Measurements from ENCODE around the gene DRAXIN.
A peak's percentile ranks its signal among the peaks of the same experiment; 100 is the strongest.

DRAXIN gene

DNA sequence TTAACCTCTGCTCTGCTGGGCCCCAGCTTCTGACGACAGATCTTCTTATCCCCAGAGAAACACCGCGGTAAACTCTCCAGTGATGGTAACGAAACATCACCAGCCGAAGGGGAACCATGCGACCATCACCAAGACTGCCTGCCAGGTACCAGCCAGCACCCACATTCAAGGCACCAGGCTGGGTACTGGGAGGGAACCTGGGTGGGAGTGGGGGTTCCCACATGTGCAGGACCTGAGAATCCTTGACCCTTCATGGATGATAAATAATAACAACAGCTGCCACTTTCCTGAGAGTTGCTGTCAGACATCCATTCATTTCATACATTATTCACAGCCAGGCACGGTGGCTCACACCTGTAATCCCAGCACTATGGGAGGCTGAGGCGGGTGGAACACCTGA lies 20.8 kb downstream of the DRAXIN start:
- DNase-seq: no peak

DNA sequence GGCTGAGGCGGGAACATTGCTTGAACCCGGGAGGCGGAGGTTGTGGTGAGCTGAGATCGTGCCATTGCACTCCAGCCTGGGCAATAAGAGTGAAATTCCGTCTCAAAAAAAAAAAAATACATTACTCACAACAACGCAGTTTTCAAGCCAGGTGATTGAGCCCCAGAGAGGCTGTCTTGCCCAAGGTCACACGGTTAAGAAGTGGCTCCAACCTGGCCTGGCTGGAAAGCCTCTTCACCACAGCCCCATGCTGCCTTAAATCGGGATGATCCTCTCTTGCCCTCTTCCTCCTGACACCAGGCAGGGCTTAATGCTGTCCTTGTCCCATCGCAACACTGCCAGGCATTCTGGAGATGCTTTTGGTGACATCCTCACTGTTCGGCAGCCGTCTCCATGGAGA lies 21.6 kb downstream of the DRAXIN start:
- no peak for DNase-seq

DNA sequence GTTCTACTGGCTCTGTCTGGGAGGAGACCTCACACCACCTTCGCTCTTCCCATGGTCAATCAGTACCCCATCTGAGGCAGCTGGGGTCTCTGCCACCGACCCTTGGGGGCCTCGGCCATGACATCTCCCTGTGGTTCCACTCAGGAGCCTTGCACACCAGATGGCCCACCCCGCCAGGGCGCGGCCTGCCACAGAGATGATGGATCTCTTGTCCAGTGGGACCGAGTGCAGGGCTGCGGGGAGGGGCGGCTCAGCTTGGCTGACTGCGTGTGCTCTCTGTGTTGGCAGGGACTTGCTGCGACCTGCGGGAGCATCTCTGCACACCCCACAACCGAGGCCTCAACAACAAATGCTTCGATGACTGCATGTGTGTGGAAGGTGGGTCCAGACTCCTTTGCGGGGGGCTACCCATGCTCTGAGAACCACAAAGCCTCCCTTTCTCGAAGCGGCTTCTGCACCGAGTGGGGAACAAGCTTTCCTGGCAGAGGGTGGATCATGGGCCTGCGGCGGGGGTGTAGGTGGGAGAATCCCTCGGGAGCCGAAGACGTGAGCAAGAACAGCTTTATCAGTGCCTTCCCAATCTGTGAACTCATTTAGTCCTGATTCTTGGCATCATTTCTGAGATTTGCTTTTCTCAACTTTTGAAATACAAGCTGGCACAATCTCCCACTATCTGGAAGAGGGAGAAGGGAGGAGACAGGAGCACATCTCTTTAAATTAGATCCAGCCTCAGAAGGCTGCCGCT lies 23.5 kb downstream of the DRAXIN start:
- DNase-seq: no peak

DNA sequence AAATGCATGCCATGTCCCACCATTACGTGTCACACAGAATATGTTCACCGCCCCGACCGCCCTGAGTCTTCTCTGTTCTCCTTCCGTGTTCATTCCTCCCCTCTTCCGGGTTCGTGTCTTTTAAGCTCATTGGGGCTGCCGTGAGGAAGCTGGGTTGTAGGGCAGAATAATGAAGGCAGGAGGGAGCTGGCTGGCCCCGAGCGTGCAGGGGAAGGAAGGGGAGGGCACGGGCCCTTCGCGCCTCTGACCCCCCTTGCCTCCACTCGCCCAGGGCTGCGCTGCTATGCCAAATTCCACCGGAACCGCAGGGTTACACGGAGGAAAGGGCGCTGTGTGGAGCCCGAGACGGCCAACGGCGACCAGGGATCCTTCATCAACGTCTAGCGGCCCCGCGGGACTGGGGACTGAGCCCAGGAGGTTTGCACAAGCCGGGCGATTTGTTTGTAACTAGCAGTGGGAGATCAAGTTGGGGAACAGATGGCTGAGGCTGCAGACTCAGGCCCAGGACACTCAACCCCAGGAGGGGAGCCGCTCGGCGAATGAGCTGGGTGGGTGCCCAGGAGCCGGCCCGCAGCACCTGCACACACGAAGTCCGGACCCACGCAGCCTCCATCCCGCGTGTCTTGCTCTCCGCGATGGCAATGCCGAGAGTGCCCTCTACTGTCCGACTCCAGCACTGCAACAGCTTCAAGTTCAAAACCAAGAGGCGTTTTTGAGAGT lies 28.0 kb downstream of the DRAXIN start:
- peak; percentile 88 for DNase-seq

DNA sequence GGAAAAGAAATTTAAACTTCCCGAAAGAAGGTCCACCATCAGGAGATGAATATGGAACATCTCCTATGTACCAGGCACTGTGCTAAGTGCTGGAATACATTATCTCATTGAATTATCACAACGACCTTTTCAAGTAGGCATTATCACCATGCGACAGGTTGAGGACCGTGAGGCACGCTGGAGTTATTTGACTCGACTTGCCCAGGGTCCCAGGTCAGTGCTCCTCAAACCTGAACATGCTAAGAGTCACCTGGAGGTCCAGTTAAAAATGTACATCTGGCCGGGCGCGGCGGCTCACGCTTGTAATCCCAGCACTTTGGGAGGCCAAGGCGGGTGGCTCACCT lies 28.5 kb downstream of the DRAXIN start:
- no peak for DNase-seq

DNA sequence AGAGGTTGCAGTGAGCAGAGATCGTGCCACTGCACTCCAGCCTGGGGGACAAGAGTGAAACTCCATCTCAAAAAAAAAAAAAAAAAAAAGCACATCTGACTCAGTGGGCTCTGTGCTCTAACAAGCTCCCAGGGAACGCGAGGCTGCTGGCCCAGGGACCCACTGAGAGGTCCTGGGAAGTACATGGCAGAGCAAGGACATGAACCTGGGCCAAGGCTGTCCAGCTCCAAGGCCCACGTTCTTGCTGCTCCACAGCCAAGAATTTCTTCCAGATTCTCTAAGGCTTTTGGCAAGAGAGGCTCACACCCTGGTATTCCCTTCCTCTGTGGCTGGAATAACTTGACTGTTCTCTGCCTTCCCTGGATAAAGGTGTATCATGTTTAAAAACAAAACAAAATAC lies 29.0 kb downstream of the DRAXIN start:
- DNase-seq: no peak

DNA sequence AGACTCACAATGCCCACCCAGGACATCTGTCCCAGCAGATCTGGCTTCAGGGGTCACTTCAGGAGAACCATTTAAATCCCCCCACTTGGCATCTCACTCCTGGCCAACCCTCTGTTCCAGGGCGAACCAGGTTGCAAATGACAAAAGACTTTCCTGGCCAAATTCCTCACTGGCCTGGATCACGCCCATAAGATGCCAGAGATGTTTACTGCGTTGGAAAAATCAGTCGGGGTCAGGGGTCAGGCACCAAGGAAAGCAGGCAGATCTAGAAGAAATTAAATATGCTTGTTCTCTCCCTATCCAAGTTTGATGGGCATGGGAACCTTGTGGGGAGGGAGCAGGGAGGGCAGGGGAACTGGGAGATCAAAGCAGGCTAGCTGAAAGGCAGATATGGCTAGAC lies 29.8 kb downstream of the DRAXIN start:
- DNase-seq: no peak

DNA sequence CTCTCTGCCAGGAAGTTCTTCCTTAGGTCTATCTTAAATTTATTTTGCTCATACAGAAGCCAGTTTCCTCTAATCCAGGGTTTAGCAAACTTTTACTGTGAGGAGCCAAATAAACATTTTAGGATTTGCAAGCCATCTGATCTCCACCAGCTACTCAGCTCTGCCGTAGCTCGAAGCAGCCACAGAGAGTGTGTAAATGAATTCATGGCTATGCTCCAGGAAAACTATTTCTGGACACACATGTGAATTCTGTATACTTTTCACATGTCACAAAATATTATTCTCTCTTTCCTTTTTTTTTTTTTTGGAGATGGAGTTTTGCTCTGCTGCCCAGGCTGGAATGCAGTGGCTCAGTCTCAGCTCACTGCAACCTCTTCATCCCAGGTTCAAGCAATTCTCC lies 31.0 kb downstream of the DRAXIN start:
- DNase-seq: no peak

DNA sequence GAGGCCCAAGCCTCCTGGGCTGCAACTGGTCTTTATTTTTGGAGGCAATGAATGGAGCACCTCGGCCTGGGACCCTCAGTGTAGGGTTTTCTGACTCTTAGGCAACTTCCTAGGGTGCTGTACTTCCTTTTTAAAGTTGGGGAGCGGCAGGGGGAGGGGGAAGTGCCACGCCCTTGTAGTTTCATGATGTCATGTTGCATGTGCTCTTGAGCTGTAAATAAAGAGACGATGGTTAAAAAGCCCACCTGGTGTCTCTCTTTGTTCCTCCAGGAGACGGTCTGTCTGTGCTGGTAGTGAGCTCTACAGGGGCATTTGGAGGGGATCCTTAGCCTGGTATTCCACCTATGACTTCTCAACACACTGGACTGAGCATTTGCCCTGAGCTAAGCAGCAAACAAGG lies 34.1 kb downstream of the DRAXIN start:
- no peak for DNase-seq

DNA sequence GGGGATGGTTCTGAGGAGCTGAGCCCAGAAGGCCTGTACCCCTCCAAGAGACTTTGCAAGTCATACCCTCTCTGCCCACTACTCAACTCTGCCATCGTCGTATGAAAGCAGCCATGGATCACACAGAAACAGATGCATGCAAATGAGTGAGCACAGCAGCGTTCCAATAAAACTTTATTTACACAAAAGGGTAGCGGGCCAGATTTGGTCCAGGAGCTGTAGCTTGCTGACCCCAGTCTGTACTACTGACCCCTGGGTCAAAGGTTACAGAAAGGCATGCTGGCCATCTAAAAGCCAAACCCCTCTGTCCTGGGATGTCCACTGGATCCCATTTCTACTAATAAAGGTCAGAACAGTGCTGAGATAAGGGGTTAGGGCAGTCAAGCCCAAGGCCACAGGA lies 35.6 kb downstream of the DRAXIN start:
- no peak for DNase-seq

DNA sequence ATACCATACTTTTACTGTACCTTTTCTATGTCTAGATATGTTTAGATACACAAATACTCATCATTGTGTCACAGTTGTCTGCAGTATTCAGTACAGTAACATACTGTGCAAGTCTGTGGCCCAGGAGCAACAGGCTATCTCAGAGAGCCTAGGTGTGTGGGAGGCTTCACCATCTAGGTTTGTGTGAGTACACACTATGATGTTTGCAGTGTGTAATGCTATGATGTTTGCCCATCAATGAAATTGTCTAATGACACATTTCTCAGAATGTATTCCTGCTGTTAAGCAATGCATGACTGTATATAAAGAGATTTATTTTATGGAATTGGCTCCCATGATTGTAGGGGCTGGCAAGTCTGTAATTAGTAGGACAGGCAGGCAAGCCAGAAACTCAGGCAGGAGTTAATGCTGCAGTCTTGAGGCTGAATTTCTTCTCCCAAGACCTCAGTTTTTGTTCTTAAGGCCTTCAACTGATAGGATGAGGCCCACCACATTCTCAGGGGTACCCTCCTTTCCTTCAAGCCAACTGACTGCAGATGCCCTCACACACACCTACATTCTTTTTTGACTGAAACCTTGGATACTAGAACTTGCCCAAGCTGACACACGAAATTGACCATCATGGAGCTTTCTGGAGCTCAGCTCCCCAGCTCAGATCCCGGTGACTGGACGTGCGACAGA lies 36.8 kb downstream of the DRAXIN start:
- no peak for DNase-seq

DNA sequence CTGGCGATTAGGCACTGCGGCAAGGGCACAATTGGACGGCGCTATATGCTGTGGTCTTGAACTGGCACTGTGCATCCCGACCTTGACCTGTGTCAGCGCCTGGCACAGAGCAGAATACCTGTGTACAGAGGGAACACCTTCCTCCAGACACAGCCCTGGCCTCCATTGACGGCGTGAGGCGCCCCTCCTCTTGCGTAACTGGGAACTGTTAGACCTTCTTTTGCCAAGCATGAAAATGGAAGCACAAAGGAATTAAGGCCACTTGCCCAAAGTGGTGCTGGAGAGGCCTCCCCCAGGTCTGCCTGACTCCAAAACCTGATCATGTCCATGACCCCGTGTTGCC lies 37.6 kb downstream of the DRAXIN start:
- no peak for DNase-seq

DNA sequence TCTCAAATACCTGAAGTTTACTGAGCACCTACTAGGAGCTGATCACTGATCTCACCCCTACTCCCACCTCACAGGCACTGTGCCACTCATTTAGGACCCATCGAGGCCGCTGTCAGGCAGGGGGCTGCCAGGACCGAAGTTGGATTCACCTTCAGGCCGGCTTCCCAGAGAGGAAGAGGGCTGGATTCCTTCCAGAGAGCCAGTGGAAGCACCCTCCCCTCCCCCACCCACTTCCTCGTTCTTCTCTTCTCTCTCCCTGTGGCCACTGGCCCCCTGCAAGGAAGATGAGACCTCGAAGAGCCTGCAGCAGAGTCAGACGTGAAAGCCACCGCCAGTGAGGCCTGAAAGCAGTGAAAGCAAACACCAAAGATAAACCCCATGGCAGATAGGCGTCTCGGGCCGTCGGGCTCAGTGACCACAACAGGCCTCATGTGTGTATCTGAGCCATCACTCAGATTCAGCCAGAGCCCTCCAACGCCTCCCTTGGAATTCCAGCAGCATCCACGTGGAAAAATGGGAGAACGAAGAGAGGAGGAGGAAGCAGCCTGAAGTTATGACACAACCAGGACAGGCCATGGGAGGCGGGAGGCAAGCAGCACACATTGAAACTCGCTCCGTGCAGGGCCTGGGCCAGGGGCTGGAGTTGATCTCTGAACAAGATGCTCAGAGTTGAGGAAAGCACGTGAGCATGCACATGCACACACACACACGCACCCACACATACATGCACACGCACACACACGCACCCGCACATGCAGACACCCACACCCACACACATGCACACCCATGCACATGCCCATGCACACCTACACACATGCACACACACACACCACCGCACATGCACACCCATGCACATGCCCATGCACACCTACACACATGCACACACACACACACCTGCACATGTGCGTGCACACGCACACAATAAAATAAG lies 38.3 kb downstream of the DRAXIN start:
- DNase-seq: peak; percentile 12

DNA sequence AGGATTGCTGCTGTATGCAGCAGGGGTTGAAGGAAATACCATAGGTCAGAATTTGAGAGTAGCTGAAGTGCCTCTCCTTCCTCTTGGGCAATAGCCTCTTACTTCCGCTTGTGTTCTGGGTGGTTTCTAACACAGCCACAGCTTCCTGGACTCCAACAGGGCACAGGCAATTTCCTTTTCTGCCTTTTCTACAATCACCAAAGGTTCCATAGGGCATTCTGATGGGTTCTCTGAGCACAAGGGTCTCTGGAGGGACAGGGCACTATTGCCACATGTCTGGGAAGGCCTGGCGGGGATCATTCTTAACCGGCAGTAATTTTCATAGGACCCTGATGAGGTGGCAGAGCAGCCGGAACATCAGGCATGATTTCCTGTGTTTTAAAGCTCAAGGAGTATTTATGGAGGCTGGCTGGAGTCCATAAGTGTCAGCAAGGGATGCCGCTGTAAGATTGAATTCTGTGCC lies 39.0 kb downstream of the DRAXIN start:
- DNase-seq: peak; percentile 14

DNA sequence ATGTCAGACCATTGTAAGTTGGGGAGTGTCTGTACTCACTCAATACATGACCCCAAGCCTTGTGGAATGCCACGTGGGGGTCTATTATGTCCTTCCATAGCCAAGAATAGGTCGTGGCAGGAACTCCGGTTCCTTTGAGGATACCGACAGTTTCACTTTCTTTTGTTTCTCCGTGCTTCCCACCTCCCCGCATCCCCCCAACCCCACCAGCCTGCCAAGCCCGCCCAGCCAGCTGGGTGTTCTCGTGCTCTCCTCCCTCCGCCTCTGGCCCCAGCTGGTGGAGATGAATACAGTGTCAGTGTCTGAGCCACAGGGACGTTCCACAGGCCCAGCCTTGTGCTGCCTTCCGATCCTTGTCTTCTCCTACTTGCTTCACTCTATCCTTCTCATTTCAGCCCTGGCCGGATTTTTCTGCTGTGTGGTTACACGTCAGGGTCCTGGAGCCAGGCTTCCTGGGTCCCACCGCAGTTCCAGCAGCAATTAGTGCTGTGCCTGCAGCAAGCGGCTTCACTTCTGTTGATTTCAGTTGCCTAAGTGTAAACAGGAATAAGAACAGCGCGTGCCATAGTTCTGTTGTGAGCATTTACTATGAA lies 40.3 kb downstream of the DRAXIN start:
- peak; percentile 36 for DNase-seq

DNA sequence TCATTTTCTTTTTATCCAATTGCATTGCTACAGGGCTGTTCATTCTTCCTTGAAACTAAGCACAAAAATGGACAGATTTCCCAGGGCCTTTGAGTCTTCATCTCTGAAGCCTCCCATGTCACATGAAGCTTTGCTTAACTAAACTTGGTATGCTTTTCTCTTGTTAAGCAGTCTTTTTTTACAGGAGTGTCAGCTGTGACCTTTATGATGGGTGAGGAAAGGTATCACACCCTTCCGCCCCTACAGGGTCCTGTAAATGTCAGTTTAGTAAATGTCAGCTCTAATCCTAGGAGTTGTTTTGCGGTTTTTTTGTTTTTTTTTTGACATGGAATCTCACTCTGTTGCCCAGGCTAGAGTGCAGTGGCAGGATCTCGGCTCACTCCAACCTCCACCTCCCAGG lies 41.8 kb downstream of the DRAXIN start:
- no peak for DNase-seq

DNA sequence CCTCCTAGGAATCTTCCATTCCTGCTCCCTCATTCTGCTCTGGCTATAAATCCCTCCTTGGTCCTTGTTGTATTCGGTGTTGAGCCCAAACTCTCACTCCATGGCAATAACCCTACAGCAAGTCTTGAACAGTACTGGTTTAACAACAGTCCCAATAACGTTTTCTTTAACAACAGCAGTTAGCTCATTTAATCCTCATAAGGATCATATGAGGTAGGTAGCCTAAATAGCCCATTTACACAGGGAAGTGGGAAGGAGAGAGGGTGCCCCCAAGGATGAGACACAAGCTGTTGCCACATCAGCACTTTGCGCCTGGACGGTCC lies 44.0 kb downstream of the DRAXIN start:
- no peak for DNase-seq

DNA sequence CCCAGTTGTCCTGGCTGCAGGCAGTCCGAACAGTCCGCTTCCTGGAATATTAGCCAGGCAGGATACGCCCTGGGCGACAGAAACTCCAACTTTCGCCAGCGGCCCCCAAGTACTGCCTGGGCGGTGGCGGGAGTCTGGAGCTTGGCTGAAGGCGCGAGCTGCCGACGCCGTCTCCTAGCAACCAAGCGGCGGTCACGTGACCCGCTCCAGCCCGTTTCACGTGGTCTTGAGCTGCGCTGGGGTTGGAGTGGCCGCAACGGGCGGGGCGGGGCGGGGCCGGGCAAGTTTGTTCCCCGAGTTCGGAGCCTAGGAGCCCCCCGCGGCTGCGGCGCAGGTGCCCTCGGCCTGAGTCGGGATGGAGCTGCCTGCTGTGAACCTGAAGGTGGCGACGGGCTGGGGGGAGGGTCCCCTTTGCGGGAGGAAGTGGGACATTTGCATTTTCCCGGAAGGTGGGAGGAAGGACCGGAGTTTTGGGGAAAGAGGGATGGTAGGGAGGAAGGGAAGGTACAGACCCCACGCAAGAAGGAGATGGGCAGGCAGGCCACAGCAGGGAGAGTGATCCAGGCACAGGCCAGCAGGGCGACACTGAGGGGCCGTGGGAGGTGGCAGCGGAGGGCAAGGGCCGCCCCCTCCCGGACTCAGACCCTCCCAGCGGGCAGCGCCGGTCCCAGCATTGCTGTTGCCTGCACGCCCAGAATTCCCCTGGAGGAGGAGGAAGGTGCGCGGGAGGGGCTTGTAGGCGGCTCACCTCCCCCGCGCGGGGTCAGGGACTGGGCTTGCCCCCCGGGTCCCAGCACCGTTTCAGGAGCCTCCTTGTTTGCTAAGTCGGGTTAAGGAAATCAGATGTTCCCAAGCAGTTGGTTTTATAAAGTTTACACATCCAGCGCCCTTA lies 44.6 kb downstream of the DRAXIN start, which contains the start of gene AGTRAP:
Gene AGTRAP, plus strand, starts transcription at position 283 of the 892 bp plus-strand sequence. Its CDS starts 73 bp downstream, at position 356.
- peak; percentile 95 for DNase-seq

DNA sequence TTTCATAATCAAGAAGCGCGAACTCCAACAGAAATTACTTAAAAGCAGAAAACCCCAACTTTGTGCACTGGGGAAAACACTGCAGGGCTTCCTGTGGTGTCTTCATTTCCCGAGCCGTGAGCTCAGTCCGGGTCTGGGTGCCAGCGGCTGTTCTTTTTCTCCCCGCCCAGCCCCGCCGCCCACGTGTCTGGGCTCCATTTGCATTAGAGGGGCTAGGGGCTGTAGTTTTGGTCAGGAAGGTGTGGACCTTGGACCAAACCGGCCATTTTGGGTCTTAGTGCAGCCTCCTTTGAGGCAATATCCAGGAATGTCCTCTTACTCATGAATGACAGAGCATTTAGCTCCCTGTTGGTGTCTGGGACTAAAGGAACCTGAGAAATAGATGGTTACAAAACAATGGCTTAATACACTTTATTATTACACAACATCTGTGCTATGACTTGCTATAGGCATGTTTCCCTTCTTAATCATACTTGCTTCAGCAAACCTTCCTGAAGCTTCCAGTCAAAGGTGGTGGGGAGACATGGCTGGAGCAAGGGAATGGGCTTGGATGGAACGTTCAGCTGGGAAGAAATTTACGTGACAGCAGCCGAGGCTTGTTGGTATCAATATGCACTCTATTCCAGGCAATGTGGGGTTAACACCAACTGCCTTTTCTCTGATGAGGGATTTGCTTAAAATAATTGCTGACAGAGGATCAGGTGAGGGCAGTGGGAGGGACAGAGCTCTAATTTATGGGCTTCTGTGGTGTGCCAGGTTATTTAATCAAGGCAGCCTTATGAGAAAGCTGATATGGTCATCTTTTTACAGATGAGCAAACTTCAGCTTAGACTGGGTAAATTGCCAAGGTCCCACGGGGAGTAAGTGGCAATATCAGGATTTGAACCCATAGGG lies 45.5 kb downstream of the DRAXIN start:
- peak; percentile 58 for DNase-seq

DNA sequence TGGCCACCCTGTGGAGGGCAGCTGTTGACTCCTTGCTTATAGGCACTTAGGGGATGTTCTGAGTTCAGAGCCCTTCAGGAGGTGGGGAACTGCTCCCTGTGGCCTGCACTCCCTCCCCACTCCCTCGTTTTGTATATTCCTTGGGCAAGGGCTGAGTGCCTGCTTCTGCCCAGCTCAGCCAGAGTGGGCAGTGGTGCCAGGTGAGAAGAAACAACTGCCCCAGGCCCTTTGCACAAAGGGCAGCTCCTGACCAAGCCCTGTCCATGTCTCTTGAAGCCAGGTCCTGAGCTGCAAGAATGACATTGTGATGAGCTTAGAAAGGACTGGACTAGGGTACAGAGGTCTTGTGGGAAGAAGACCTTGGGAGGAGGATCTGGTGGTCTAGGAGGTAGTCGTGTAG lies 46.6 kb downstream of the DRAXIN start:
- DNase-seq: no peak

DNA sequence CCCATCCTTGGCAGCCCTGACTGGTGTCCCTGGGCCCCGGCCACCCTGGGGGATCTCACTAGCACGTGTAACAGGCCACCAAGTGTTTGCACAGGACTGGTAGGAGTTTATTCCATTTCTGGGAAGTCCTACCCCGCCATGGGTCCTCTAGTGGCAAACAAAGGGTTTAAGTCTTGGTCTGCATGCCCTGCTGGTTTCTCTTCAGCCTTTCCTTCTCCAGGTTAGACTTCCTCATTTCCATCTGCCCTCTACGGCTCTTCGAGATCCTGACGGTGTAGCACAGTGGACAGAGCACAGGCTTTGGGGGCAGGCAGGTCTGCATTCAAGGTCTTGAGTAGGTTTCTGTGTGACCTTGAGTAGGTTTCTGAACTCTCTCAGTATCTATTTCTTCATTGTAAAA lies 47.3 kb downstream of the DRAXIN start:
- no peak for DNase-seq
